ENCODE results near the gene TP53TG5.

GRCh38 chr20:45374966-45375365 lies 3.2 kb downstream of the TP53TG5 start:
- no peak for TF ChIP-seq ARNTL (CRISPR knock-in tag; IDR thresholded peaks at IDR 0.05; ENCODE audit: borderline replicate concordance, low read depth)
- TF ChIP-seq ZC3H10 (CRISPR knock-in tag; IDR thresholded peaks at IDR 0.05): no peak
- TF ChIP-seq PATZ1 (CRISPR knock-in tag; IDR thresholded peaks at IDR 0.05; ENCODE audit: borderline replicate concordance): no peak
- TF ChIP-seq ZFP3 (CRISPR knock-in tag; IDR thresholded peaks at IDR 0.05): no peak
- no peak for TF ChIP-seq RARB (CRISPR knock-in tag; IDR thresholded peaks at IDR 0.05)
- no peak for TF ChIP-seq OSR1 (CRISPR knock-in tag; IDR thresholded peaks at IDR 0.05)
